Upper lobe of left lung (tissue), 6 donors: ENCODE measurements around the gene ALX1. TPM values are rescaled to one million over a fixed set of nuclear protein-coding genes. Genes with fewer than 3 reads are reported as not detected.
A peak's percentile ranks its signal among the peaks of the same experiment; 100 is the strongest.

Experiments used
- ATAC-seq, 2 donors: fragments of 200-7000 bp; cut with Tn5 transposase; one replicate each; pipeline ENCODE4 v1.9.1; 2022; ENCODE audit warnings: mild to moderate bottlenecking in 2 of 2, moderate library complexity in 2 of 2; ENCODE audit not compliant: low FRiP score in 2 of 2
- DNase-seq, 2 donors: peaks; one replicate each; pipeline ENCODE4 v3.0.0-alpha.2; 2019 to 2020
- H3K27ac ChIP-seq, 4 donors: fragments of 200-600 bp; sonication (generic); one replicate each; pipeline ENCODE4 v1.5.1; 2016 to 2019
- H3K27me3 ChIP-seq, 4 donors: fragments of 200-600 bp; sonication (generic); one replicate each; pipeline ENCODE4 v1.5.1; 2017 to 2019
- H3K36me3 ChIP-seq, 4 donors: fragments of 200-600 bp; sonication (generic); one replicate each; pipeline ENCODE4 v1.5.1; 2016 to 2019
- H3K4me1 ChIP-seq, 4 donors: fragments of 200-600 bp; sonication (generic); one replicate each; pipeline ENCODE4 v1.5.1; 2018 to 2019
- H3K4me3 ChIP-seq, 4 donors: fragments of 200-600 bp; sonication (generic); one replicate each; pipeline ENCODE4 v1.5.1; 2017 to 2019; ENCODE audit warnings: mild to moderate bottlenecking in 2 of 4, moderate library complexity in 1 of 4
- H3K9me3 ChIP-seq, 4 donors: fragments of 200-600 bp; sonication (generic); one replicate each; pipeline ENCODE4 v1.5.1; 2018 to 2019
- CTCF ChIP-seq, 6 experiments: fragments of 450-650 bp in 4 of 6; fragments of 200-600 bp in 2 of 6; sonication (generic) in 2 of 6; IDR thresholded peaks; one replicate each; pipeline ENCODE4 v1.5.1; 2016 to 2019; ENCODE audit warnings: antibody characterized with exemption in 6 of 6
- EP300 ChIP-seq, 4 donors: sonication (generic); formaldehyde crosslinking; IDR thresholded peaks; one replicate each; pipeline ENCODE4 v1.5.1; 2017; ENCODE audit warnings: antibody characterized with exemption in 4 of 4, control low read depth in 2 of 4
- POLR2A ChIP-seq, 4 donors: fragments of 450-650 bp; IDR thresholded peaks; one replicate each; pipeline ENCODE4 v1.5.1; 2016 to 2017; ENCODE audit warnings: antibody characterized with exemption in 4 of 4, mild to moderate bottlenecking in 2 of 4
- POLR2AphosphoS5 ChIP-seq, 2 donors: sonication (generic); formaldehyde crosslinking; IDR thresholded peaks; one replicate each; pipeline ENCODE4 v1.5.1; 2017; ENCODE audit warnings: antibody characterized with exemption in 2 of 2
- WGBS, 2 donors: methylation state at CpG; one replicate each; pipeline ENCODE4 v1.1.5; 2017 to 2018; 5-methylcytosine and 5-hydroxymethylcytosine counted together
- total RNA-seq, 6 donors: library from RNA; depleted of rRNA in 4 of 6; stranded (reverse); fragments of >200 nt in 4 of 6; gene quantifications; one replicate each; pipeline versions ENCODE4 v1.1.0 to v1.2.1, GENCODE V29; 2016 to 2021
- donor health status: DM: no; HTN: no; CAD: no; lungs with moderate emphysema.
- donor health status: DM: no; HTN: yes; CAD: no; lungs with severe emphysema.

ALX1 gene
- total RNA-seq, result under 1 TPM in 1 of 6 donors, not detected in 5; 0.89 TPM

GRCh38 chr12:85280165-85280983 is at the start of gene ALX1:
Gene ALX1, plus strand, starts transcription at chr12:85280220. Its CDS starts 42 bp downstream, at chr12:85280262.
- peak within 1 kb of the TSS in 3 of 4 donors; percentile 13 to 34 (median 29) for H3K4me3 ChIP-seq
- H3K4me1 ChIP-seq, result peaks cover 11 to 19% (median 12%) of the 10 kb centered on the region in 4 donors
- ATAC-seq (peak in 1 of 2 donors; percentile 60), DNase-seq (peak in 1 of 2 donors; percentile 82)
- peaks cover 0 to 3% (median 0%) of the 10 kb centered on the region in 4 donors for H3K9me3 ChIP-seq
- no peaks in the 10 kb centered on the region for H3K36me3 ChIP-seq
- 9 to 10% methylated on average over 31 to 48 of the region's 49 CpGs for WGBS, 2 donors
- no peak within 1 kb of the TSS for H3K27ac ChIP-seq
- TF ChIP-seq EP300 (IDR thresholded peaks at IDR 0.05), result no peak
- H3K27me3 ChIP-seq, result peaks cover 0 to 45% (median 15%) of the 10 kb centered on the region in 4 donors

DNA sequence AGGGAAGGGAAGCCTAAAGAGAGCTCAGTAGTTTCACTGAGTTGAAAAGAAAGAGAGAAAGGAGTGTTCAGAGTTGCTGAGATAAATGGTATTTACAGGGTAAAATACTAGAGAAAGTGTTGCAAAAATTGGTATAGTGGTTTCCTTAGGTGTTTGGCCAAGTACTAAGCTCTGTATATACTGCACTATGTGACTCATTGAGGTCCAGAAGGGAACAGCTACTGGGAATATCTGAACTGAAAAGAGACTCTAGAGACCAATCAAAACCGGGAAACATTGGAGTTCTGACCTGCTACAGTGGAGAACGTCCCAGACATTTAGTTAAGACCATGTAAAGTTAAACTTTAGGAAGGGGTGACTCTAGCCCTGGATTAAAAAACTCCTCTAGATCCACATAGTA is 42.7 kb upstream of the ALX1 start:
- H3K4me1 ChIP-seq, result no peaks in the 10 kb centered on the region
- H3K27me3 ChIP-seq, result no peaks in the 10 kb centered on the region
- no peaks in the 10 kb centered on the region for H3K9me3 ChIP-seq
- H3K36me3 ChIP-seq, result no peaks in the 10 kb centered on the region
- no peak overlapping the region for H3K4me3 ChIP-seq
- TF ChIP-seq CTCF (IDR thresholded peaks at IDR 0.05), result no peak
- no peak for TF ChIP-seq POLR2A (IDR thresholded peaks at IDR 0.05)
- TF ChIP-seq POLR2AphosphoS5 (IDR thresholded peaks at IDR 0.05), result no peak
- no peak for TF ChIP-seq EP300 (IDR thresholded peaks at IDR 0.05)
- H3K27ac ChIP-seq, result no peak overlapping the region
- ATAC-seq (no peak), DNase-seq (no peak)
- 52 to 56% methylated on average over 2 of the region's 2 CpGs for WGBS, 2 donors

DNA sequence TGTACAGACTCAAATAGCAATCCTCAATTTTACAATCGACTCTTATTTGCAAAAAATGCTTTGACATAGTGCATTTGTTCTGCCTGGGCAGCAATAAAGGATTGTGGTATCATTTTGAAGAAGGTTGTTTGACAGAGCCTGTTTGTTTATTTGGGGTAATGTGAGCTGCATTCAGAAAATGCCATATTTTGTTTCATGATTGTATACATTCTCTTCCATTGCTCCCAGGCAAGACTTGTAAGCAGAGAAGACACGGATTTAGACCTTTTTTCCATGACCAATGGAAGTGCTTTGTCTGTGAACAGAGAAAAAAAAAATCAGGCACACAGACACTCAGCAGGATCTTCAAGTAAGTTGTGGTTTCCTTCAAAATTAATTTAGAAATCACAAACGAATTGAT is 35.5 kb upstream of the ALX1 start:
- 56 to 57% methylated on average over 3 of the region's 3 CpGs for WGBS, 2 donors
- Histone ChIP-seq H3K4me3 (no peak overlapping the region), H3K9me3 (no peaks in the 10 kb centered on the region), H3K36me3 (no peaks in the 10 kb centered on the region), H3K4me1 (no peaks in the 10 kb centered on the region), H3K27me3 (no peaks in the 10 kb centered on the region), H3K27ac (no peak overlapping the region)
- no peak for DNase-seq
- ATAC-seq, result no peak
- TF ChIP-seq EP300 (IDR thresholded peaks at IDR 0.05) (no peak), POLR2A (IDR thresholded peaks at IDR 0.05) (no peak), POLR2AphosphoS5 (IDR thresholded peaks at IDR 0.05) (no peak), CTCF (IDR thresholded peaks at IDR 0.05) (no peak)

DNA sequence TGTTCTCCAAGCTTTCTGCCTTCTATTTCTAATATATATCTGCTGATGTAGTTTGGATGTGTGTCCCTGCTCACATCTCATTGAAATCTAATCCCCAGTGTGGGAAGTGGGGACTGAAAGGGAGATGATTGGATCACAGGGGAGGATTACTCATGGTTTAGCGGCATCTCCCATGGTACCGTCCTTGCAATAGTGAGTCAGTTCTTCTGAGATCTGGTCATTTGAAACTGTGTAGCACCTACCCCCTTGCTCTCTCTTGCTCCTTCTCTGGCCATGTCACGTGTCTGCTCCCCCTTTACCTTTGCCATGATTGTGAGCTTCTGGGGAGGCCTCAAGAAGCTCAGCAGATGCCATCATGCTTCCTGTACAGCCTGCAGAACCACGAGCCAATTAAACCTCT is 26.2 kb upstream of the ALX1 start:
- DNase-seq (no peak), ATAC-seq (no peak)
- 62 to 64% methylated on average over 4 of the region's 4 CpGs for WGBS, 2 donors
- no peak overlapping the region for H3K27ac ChIP-seq
- no peak overlapping the region for H3K4me3 ChIP-seq
- no peaks in the 10 kb centered on the region for H3K27me3 ChIP-seq
- TF ChIP-seq EP300 (IDR thresholded peaks at IDR 0.05) (no peak), POLR2AphosphoS5 (IDR thresholded peaks at IDR 0.05) (no peak)
- H3K9me3 ChIP-seq, result no peaks in the 10 kb centered on the region
- H3K36me3 ChIP-seq, result no peaks in the 10 kb centered on the region
- no peaks in the 10 kb centered on the region for H3K4me1 ChIP-seq

GRCh38 chr12:85257671-85258070 is 22.3 kb upstream of the ALX1 start:
- WGBS, 2 donors, result 81 to 90% methylated on average over 1 of the region's 1 CpG
- no peak overlapping the region for H3K27ac ChIP-seq
- no peak overlapping the region for H3K4me3 ChIP-seq
- no peaks in the 10 kb centered on the region for H3K27me3 ChIP-seq
- ATAC-seq (no peak), DNase-seq (no peak)
- no peak for TF ChIP-seq EP300 (IDR thresholded peaks at IDR 0.05)
- TF ChIP-seq POLR2AphosphoS5 (IDR thresholded peaks at IDR 0.05), result no peak
- TF ChIP-seq CTCF (IDR thresholded peaks at IDR 0.05), result no peak
- TF ChIP-seq POLR2A (IDR thresholded peaks at IDR 0.05), result no peak
- no peaks in the 10 kb centered on the region for H3K4me1 ChIP-seq
- H3K9me3 ChIP-seq, result no peaks in the 10 kb centered on the region
- H3K36me3 ChIP-seq, result no peaks in the 10 kb centered on the region

GRCh38 chr12:85260447-85260846 is 19.6 kb upstream of the ALX1 start:
- 70 to 82% methylated on average over 2 of the region's 2 CpGs for WGBS, 2 donors
- H3K27me3 ChIP-seq, result no peaks in the 10 kb centered on the region
- H3K4me3 ChIP-seq, result no peak overlapping the region
- ATAC-seq (no peak), DNase-seq (no peak)
- H3K36me3 ChIP-seq, result no peaks in the 10 kb centered on the region
- H3K9me3 ChIP-seq, result no peaks in the 10 kb centered on the region
- no peaks in the 10 kb centered on the region for H3K4me1 ChIP-seq
- H3K27ac ChIP-seq, result no peak overlapping the region
- TF ChIP-seq POLR2A (IDR thresholded peaks at IDR 0.05) (no peak), CTCF (IDR thresholded peaks at IDR 0.05) (no peak), POLR2AphosphoS5 (IDR thresholded peaks at IDR 0.05) (no peak), EP300 (IDR thresholded peaks at IDR 0.05) (no peak)
